H1 (cell line): ENCODE results near the gene PRKAA1. TPM values are rescaled to one million over a fixed set of nuclear protein-coding genes. Genes with fewer than 3 reads are reported as not detected.

Source experiments
- BACH1 ChIP-seq: IDR thresholded peaks from 2 replicates; pipeline ENCODE4 v1.6.1; 2012; ENCODE audit warnings: low read length, improper control_type of control experiment
- CEBPB ChIP-seq: IDR thresholded peaks from 2 replicates; pipeline ENCODE4 v1.6.1; 2012; ENCODE audit warnings: low read depth, low read length
- HDAC6 ChIP-seq: IDR thresholded peaks from one replicate; pipeline ENCODE4 v1.7.1; 2012; ENCODE audit warnings: low read depth, mild to moderate bottlenecking, inconsistent platforms, low read length, moderate library complexity
- ZNF274 ChIP-seq: IDR thresholded peaks from 2 replicates; pipeline ENCODE4 v1.7.0; 2012; ENCODE audit warnings: low read length, borderline replicate concordance; ENCODE audit errors: extremely low read depth
- polyA plus RNA-seq, 7 experiments: library from polyadenylated mRNA; depleted of rRNA in 3 of 7; stranded (reverse) in 5 of 7; unstranded in 2 of 7; fragments of >200 nt in 5 of 7; fragments of 200-250 nt in 2 of 7; gene quantifications; 1 replicate in 5 of 7; 2 replicates in 1 of 7; 4 replicates in 1 of 7; pipeline versions ENCODE4 v1.2.1 to v1.2.3, GENCODE V29; 2011 to 2013; ENCODE audit warnings: missing spikeins in 2 of 7, mixed read lengths in 2 of 7
- total RNA-seq: library from RNA; stranded (reverse); fragmentation: NEBNext Ultra II Directional; extraction: Animal tissue kit (Norgen Biotek cat#: 25700); gene quantifications from 2 replicates; pipeline ENCODE4 v1.2.1, GENCODE V29; 2021
- TF ChIP-seq, protein P1 (sequence below): fragments of 300-600 bp; sonication (generic); IDR thresholded peaks from 2 replicates; pipeline ENCODE4 v1.7.1; 2012; ENCODE audit warnings: low read length, moderate library complexity, mild to moderate bottlenecking, inconsistent platforms; ENCODE audit not compliant: insufficient replicate concordance
- TF ChIP-seq, protein P2 (sequence below): IDR thresholded peaks from 2 replicates; pipeline ENCODE4 v1.6.1; 2012; ENCODE audit warnings: low read length, inconsistent platforms
- TF ChIP-seq, protein P3 (sequence below): IDR thresholded peaks from 2 replicates; pipeline ENCODE4 v1.6.1; 2012; ENCODE audit warnings: inconsistent platforms

Gene PRKAA1
- total and polyA plus RNA-seq, 2 of the 8 experiments (the other 6 are each of a cell fraction or from before 2014, with no cell fraction given), result 10.4 to 33.1 TPM

DNA sequence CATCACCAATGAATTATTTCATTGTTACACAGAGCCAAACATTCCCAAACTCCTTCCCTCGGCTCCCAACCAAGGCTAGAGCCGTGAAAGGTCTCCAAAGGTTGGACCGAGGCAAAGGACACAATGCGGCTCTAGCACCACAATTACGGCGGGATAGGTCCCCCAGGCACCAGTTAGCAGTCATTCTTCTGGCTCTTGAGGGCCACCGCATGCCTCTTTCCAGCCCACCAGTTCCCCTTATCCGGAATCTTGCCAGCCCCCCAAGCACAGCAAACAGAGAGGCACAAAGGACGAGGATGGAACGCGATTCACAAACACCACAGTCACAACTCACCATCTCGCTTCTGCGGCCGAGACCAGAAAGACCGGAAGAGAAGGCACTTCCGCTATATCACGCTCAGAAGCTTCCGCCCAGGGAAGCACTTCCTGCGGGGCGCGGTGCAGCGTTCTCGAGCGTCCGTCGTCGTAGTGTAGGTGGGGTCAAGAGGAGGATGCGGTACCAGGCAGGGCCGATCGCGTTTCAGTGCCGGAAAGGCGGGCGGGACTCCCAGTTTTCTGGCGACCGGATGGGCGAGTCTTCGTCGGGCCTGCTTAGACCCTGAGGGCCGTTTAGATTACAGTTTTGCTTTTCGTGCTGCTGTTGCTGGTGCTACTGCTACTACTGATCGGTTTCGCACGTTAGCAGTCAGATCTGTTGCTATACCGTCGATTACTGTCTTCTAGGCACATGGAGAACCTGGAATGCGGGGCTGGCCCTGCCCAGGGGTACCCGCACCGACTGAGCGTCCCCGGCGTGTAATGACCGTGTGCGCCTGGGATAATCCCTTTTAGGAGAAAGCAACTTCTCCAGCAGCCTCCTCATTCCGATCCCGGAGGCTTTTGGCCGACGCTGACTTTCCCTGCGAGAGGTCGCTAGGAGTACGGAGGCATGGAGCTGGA lies 36.9 kb upstream of the PRKAA1 start, which contains the start of gene RPL37 (continued):
- TF ChIP-seq, protein P1, sequence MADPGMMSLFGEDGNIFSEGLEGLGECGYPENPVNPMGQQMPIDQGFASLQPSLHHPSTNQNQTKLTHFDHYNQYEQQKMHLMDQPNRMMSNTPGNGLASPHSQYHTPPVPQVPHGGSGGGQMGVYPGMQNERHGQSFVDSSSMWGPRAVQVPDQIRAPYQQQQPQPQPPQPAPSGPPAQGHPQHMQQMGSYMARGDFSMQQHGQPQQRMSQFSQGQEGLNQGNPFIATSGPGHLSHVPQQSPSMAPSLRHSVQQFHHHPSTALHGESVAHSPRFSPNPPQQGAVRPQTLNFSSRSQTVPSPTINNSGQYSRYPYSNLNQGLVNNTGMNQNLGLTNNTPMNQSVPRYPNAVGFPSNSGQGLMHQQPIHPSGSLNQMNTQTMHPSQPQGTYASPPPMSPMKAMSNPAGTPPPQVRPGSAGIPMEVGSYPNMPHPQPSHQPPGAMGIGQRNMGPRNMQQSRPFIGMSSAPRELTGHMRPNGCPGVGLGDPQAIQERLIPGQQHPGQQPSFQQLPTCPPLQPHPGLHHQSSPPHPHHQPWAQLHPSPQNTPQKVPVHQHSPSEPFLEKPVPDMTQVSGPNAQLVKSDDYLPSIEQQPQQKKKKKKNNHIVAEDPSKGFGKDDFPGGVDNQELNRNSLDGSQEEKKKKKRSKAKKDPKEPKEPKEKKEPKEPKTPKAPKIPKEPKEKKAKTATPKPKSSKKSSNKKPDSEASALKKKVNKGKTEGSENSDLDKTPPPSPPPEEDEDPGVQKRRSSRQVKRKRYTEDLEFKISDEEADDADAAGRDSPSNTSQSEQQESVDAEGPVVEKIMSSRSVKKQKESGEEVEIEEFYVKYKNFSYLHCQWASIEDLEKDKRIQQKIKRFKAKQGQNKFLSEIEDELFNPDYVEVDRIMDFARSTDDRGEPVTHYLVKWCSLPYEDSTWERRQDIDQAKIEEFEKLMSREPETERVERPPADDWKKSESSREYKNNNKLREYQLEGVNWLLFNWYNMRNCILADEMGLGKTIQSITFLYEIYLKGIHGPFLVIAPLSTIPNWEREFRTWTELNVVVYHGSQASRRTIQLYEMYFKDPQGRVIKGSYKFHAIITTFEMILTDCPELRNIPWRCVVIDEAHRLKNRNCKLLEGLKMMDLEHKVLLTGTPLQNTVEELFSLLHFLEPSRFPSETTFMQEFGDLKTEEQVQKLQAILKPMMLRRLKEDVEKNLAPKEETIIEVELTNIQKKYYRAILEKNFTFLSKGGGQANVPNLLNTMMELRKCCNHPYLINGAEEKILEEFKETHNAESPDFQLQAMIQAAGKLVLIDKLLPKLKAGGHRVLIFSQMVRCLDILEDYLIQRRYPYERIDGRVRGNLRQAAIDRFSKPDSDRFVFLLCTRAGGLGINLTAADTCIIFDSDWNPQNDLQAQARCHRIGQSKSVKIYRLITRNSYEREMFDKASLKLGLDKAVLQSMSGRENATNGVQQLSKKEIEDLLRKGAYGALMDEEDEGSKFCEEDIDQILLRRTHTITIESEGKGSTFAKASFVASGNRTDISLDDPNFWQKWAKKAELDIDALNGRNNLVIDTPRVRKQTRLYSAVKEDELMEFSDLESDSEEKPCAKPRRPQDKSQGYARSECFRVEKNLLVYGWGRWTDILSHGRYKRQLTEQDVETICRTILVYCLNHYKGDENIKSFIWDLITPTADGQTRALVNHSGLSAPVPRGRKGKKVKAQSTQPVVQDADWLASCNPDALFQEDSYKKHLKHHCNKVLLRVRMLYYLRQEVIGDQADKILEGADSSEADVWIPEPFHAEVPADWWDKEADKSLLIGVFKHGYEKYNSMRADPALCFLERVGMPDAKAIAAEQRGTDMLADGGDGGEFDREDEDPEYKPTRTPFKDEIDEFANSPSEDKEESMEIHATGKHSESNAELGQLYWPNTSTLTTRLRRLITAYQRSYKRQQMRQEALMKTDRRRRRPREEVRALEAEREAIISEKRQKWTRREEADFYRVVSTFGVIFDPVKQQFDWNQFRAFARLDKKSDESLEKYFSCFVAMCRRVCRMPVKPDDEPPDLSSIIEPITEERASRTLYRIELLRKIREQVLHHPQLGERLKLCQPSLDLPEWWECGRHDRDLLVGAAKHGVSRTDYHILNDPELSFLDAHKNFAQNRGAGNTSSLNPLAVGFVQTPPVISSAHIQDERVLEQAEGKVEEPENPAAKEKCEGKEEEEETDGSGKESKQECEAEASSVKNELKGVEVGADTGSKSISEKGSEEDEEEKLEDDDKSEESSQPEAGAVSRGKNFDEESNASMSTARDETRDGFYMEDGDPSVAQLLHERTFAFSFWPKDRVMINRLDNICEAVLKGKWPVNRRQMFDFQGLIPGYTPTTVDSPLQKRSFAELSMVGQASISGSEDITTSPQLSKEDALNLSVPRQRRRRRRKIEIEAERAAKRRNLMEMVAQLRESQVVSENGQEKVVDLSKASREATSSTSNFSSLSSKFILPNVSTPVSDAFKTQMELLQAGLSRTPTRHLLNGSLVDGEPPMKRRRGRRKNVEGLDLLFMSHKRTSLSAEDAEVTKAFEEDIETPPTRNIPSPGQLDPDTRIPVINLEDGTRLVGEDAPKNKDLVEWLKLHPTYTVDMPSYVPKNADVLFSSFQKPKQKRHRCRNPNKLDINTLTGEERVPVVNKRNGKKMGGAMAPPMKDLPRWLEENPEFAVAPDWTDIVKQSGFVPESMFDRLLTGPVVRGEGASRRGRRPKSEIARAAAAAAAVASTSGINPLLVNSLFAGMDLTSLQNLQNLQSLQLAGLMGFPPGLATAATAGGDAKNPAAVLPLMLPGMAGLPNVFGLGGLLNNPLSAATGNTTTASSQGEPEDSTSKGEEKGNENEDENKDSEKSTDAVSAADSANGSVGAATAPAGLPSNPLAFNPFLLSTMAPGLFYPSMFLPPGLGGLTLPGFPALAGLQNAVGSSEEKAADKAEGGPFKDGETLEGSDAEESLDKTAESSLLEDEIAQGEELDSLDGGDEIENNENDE, result no peak
- TF ChIP-seq, protein P2, sequence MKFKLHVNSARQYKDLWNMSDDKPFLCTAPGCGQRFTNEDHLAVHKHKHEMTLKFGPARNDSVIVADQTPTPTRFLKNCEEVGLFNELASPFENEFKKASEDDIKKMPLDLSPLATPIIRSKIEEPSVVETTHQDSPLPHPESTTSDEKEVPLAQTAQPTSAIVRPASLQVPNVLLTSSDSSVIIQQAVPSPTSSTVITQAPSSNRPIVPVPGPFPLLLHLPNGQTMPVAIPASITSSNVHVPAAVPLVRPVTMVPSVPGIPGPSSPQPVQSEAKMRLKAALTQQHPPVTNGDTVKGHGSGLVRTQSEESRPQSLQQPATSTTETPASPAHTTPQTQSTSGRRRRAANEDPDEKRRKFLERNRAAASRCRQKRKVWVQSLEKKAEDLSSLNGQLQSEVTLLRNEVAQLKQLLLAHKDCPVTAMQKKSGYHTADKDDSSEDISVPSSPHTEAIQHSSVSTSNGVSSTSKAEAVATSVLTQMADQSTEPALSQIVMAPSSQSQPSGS, result peak; percentile 36; the same call in 1 of the 2 replicates
- no peak for TF ChIP-seq ZNF274
- no peak for TF ChIP-seq CEBPB
- TF ChIP-seq, protein P3, sequence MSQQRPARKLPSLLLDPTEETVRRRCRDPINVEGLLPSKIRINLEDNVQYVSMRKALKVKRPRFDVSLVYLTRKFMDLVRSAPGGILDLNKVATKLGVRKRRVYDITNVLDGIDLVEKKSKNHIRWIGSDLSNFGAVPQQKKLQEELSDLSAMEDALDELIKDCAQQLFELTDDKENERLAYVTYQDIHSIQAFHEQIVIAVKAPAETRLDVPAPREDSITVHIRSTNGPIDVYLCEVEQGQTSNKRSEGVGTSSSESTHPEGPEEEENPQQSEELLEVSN, result peak; percentile 78
- no peak for TF ChIP-seq HDAC6
- no peak for TF ChIP-seq BACH1
